ENCODE data around the gene CFHR3.
"Not testable (repeated sequence)": the region's sequence is repeated elsewhere in the genome, so short reads cannot be mapped to it uniquely, and the experiment has no call there.

CFHR3 gene

GRCh38 chr1:196774603-196775002 is at the start of gene CFHR3:
TSS of gene CFHR3 (plus strand) at chr1:196774840. CDS start at chr1:196774887, 47 bp downstream.
- no peak for DNase-seq (ENCODE audit: low spot score)

- no peak for DNase-seq (ENCODE audit: low spot score)
Measured at GRCh38 chr1:196732526-196732925, 42.1 kb upstream of the CFHR3 start.

DNA sequence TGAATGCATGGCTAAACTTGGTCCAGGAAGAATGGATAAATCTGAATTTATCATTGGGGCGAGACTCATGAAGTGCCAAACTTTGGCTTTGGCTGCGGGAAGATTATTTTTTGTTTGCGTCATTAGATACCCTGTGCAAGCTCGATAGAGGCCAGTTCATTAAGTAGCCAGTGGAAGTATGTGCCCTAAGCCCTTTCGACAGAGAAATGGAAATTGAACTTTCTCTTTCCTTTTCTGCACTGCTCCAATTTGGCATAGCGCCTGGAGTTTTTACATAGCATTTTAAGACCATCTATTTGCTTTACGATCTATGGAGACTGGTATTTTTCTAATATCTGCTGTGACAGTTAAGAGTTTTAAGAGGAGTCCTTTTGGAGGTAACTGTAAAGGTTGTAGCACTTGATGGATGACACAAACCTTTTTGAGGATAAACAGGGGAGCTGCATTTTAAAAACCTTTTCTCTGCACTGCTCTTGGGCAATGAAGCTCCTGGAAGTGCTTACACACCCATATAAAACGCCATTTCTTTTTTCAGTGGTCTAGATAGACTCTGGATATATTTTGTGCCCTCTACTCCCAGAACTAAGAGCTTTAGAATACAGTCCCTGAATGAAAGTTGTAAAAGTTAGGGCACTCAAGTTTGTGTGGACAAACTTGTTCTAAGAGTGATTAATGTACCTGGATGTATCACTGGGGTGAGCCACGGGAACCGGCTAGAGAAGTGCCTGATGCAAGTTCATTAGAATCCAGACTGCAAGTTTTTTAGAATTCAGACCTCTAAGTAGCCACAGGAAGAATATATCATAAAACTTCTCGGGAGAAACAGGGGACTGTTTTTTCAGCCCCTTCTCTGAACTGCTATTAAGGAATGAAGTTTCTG is 41.3 kb upstream of the CFHR3 start:
- no peak for DNase-seq (ENCODE audit: low spot score)

DNA sequence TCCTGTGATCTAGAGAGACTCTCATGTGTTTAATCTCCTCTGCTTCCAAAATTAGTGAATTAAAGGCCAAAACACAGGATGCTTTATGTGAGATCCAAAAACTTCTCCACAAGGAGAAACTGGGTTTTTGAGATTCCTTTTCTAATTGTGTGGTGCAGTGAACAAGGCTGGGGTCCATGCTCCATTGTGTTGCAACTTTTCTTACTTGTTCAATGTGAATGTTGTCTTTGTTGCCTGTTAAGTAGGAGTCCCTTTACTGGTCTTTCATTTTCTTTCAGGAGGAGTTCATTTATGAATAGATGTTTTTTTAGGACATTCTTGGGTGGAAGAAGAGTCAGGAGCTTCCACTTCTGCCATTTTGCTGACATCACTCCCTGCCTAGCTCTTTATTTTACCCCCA is 40.6 kb upstream of the CFHR3 start:
- no peak for DNase-seq (ENCODE audit: low spot score)

- DNase-seq (ENCODE audit: low spot score), result no peak
Measured at GRCh38 chr1:196734460-196734859, 40.2 kb upstream of the CFHR3 start.

DNA sequence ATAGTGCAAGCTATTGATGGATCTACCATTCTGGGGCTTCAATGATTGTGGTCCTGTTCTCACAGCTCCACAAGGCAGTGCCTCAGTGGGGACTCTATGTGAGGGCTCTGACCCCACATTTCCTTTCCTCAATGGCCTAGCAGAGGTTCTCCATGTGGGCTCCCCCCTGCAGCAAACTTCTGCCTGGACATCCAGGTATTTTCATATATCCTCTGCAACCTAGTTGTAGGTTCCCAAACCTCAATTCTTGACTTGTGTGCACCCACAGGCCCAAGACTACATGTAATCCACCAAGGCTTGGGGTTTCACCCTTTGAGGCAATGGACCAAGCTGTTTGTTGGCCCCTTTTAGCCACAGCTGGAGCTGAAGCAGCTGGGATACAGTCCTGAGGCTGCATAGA is 35.9 kb upstream of the CFHR3 start:
- no peak for DNase-seq (ENCODE audit: low spot score)

- DNase-seq (ENCODE audit: low spot score), result not testable (repeated sequence)
Measured at GRCh38 chr1:196743244-196743643, 31.4 kb upstream of the CFHR3 start.

- not testable (repeated sequence) for DNase-seq (ENCODE audit: low spot score)
Measured at GRCh38 chr1:196765019-196765740, 9.5 kb upstream of the CFHR3 start.

GRCh38 chr1:196769823-196770222 is 4.8 kb upstream of the CFHR3 start:
- DNase-seq (ENCODE audit: low spot score), result not testable (repeated sequence)

- no peak for DNase-seq (ENCODE audit: low spot score)
Measured at GRCh38 chr1:196773713-196774112, 927 bp upstream of the CFHR3 start.

- no peak for DNase-seq (ENCODE audit: low spot score)
Measured at GRCh38 chr1:196774175-196774574, 465 bp upstream of the CFHR3 start.

DNA sequence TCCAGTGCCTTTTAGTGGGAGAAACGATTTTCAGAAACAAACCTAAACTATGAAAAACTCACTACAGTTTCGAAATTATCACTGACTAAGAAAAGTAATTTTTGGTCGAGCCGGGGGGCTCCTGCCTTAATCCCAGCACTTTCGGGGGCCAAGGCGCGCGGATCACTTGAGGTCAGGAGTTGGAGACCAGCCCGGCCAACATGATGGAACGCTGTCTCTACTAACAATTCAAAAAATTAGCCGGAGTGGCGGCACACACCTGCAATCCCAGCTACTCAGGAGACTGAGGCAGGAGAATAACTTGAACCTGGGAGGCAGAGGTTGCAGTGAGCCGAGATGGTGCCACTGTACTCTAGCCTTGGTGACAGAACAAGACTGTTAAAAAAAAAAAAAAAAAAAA is 3.0 kb downstream of the CFHR3 start:
- no peak for DNase-seq (ENCODE audit: low spot score)

GRCh38 chr1:196779093-196779492 is 4.5 kb downstream of the CFHR3 start:
- DNase-seq (ENCODE audit: low spot score), result no peak

GRCh38 chr1:196791252-196791651 is 16.6 kb downstream of the CFHR3 start:
- DNase-seq (ENCODE audit: low spot score), result not testable (repeated sequence)

- not testable (repeated sequence) for DNase-seq (ENCODE audit: low spot score)
Measured at GRCh38 chr1:196794103-196794502, 19.5 kb downstream of the CFHR3 start.

GRCh38 chr1:196797891-196798290 is 23.3 kb downstream of the CFHR3 start:
- DNase-seq (ENCODE audit: low spot score), result no peak

DNA sequence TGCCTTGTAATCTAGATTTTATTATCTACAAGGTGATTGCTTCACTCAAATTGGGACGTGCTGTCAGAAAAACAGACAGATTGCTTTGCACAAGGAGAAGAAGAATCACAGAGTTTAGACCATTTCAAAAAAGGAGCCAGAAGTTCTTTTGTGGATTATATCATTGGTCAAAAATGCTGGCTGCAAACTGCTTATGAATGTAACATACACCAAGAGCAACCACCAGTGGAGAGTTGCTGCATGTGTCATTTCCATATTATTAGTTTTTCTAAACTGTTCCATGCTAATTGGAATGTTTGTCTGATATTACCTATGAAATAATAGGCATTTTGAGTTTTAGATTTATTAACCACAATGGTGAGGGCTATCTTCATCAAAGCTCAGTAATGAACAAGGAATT is 27.3 kb downstream of the CFHR3 start:
- DNase-seq (ENCODE audit: low spot score), result not testable (repeated sequence)

- DNase-seq (ENCODE audit: low spot score), result no peak
Measured at GRCh38 chr1:196808529-196809235, 34.0 kb downstream of the CFHR3 start.

DNA sequence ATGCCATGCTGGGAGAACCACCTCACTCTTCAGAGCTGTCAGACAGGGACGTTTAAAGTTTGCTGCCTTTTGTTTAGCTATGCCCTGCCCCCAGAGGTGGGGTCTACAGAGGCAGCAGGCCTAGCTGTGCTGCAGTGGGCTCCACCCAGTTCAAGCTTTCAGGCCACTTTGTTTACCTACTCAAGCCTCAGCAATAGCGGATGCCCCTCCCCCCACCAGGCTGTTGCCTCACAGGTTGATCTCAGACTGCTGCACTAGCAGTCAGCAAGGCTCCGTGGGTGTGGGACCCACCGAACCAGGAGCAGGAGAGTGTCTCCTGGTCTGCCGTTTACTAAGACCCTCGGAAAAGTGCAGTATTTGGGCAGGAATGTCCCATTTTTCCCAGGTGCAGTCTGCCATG is 42.8 kb downstream of the CFHR3 start:
- not testable (repeated sequence) for DNase-seq (ENCODE audit: low spot score)

- not testable (repeated sequence) for DNase-seq (ENCODE audit: low spot score)
Measured at GRCh38 chr1:196819531-196819930, 44.9 kb downstream of the CFHR3 start, which contains the start of gene CFHR1. TSS of gene CFHR1 (plus strand) at chr1:196819731. CDS start at chr1:196819845, 114 bp downstream.

GRCh38 chr1:196827860-196828259 is 53.2 kb downstream of the CFHR3 start:
- not testable (repeated sequence) for DNase-seq (ENCODE audit: low spot score)

Measured in hematopoietic multipotent progenitor cell treated with erythropoietin and hydrocortisone succinate and interleukin-3 and kit ligand, for 15 days (in vitro differentiated cells).